Hepatocyte (in vitro differentiated cells): ENCODE data around the gene ZNF892. TPM values are rescaled to one million over a fixed set of nuclear protein-coding genes. Genes with fewer than 3 reads are reported as not detected.

Experiments
- DNase-seq: peaks from one replicate; pipeline ENCODE4 v3.0.0-alpha.2; 2016; ENCODE audit warnings: low spot score
- H2AFZ ChIP-seq: fragments of 200-600 bp; sonication (generic); 2 replicates; pipeline ENCODE4 v1.6.0; 2016; ENCODE audit warnings: antibody characterized with exemption, mild to moderate bottlenecking
- H3K27ac ChIP-seq: fragments of 200-600 bp; sonication (generic); 2 replicates; pipeline ENCODE4 v1.5.1; 2016; ENCODE audit warnings: mild to moderate bottlenecking
- H3K27me3 ChIP-seq: fragments of 200-600 bp; sonication (generic); 2 replicates; pipeline ENCODE4 v1.6.1; 2016
- H3K36me3 ChIP-seq: fragments of 200-600 bp; sonication (generic); replicated peaks from 2 replicates; pipeline ENCODE4 v1.5.1; 2016; ENCODE audit warnings: low read depth; ENCODE audit not compliant: insufficient read depth
- H3K4me1 ChIP-seq: fragments of 200-600 bp; sonication (generic); 2 replicates; pipeline ENCODE4 v1.5.1; 2016; ENCODE audit warnings: mild to moderate bottlenecking, moderate library complexity; ENCODE audit not compliant: insufficient read depth
- H3K4me2 ChIP-seq: fragments of 200-600 bp; sonication (generic); 2 replicates; pipeline ENCODE4 v1.6.0; 2016
- H3K4me3 ChIP-seq: fragments of 200-600 bp; sonication (generic); 2 replicates; pipeline ENCODE4 v1.5.1; 2016; ENCODE audit warnings: mild to moderate bottlenecking
- H3K79me2 ChIP-seq: fragments of 200-600 bp; sonication (generic); 2 replicates; pipeline ENCODE4 v1.6.0; 2017; ENCODE audit warnings: mild to moderate bottlenecking
- H3K9me2 ChIP-seq: fragments of 200-600 bp; sonication (generic); replicated peaks from 2 replicates; pipeline ENCODE4 v1.6.0; 2017; ENCODE audit warnings: mild to moderate bottlenecking; ENCODE audit not compliant: insufficient read depth
- H3K9me3 ChIP-seq: fragments of 200-600 bp; sonication (generic); 2 replicates; pipeline ENCODE4 v1.5.1; 2016; ENCODE audit warnings: low read depth, mild to moderate bottlenecking
- H4K20me1 ChIP-seq: fragments of 200-600 bp; sonication (generic); 2 replicates; pipeline ENCODE4 v1.6.0; 2016; ENCODE audit warnings: mild to moderate bottlenecking; ENCODE audit not compliant: insufficient read depth, poor library complexity, severe bottlenecking
- CTCF ChIP-seq: fragments of 200-600 bp; sonication (generic); IDR thresholded peaks from 2 replicates; pipeline ENCODE4 v1.5.1; 2016; ENCODE audit warnings: antibody characterized with exemption, mild to moderate bottlenecking; ENCODE audit not compliant: poor library complexity
- EZH2 ChIP-seq: fragments of 200-600 bp; sonication (generic); IDR thresholded peaks from 2 replicates; pipeline ENCODE4 v1.6.1; 2016; ENCODE audit warnings: antibody characterized with exemption, mild to moderate bottlenecking, borderline replicate concordance
- EZH2phosphoT487 ChIP-seq: fragments of 200-600 bp; sonication (generic); IDR thresholded peaks from one replicate; pipeline ENCODE4 v1.6.1; 2018; ENCODE audit warnings: antibody characterized with exemption, mild to moderate bottlenecking, low read depth, moderate library complexity; ENCODE audit not compliant: unreplicated experiment, severe bottlenecking
- WGBS: methylation state at CpG from one replicate; pipeline ENCODE4 v1.1.6; 2016; ENCODE audit warnings: low lambda C conversion rate; ENCODE audit errors: missing lambda C conversion rate; 5-methylcytosine and 5-hydroxymethylcytosine counted together
- polyA plus RNA-seq: library from polyadenylated mRNA; unstranded; fragments of >200 nt; fragmentation: Nextera tagmentation; extraction: Ambion mirVana; gene quantifications from 2 replicates; pipeline ENCODE4 v1.2.1, GENCODE V29; 2016
- total RNA-seq: library from RNA; depleted of rRNA; stranded (reverse); fragments of >200 nt; gene quantifications from 2 replicates; pipeline ENCODE4 v1.2.3, GENCODE V29; 2014

The ZNF892 gene
- total and polyA plus RNA-seq, 2 experiments from 2014 or later = 0.66 to 3.7 TPM

GRCh38 chr2:95179451-95179850 lies 27.9 kb upstream of the ZNF892 start:
- Histone ChIP-seq H2AFZ (no peak overlapping the region), H3K4me2 (no peak overlapping the region), H3K36me3 (no peaks in the 10 kb centered on the region), H4K20me1 (no peaks in the 10 kb centered on the region), H3K9me3 (no peaks in the 10 kb centered on the region), H3K4me3 (no peak overlapping the region), H3K4me1 (no peaks in the 10 kb centered on the region), H3K79me2 (peaks cover 3% of the 10 kb centered on the region), H3K27me3 (no peaks in the 10 kb centered on the region), H3K27ac (no peak overlapping the region), H3K9me2 (no peaks in the 10 kb centered on the region)
- DNase-seq = no peak
- TF ChIP-seq CTCF = no peak
- WGBS = 96% methylated on average over 7 of the region's 7 CpGs

DNA sequence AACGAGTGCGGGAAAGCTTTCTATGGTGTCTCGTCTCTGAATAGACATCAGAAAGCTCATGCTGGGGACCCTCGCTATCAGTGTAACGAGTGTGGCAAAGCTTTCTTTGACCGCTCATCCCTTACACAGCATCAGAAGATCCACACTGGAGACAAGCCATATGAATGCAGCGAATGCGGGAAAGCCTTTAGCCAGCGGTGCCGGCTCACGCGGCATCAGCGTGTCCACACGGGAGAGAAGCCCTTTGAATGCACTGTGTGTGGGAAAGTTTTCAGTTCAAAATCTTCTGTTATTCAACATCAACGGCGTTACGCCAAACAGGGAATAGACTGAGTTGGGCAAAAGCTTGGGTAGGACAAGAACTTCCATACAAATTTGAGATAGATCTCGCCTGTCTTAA lies 25.5 kb upstream of the ZNF892 start:
- Histone ChIP-seq H4K20me1 (no peaks in the 10 kb centered on the region), H3K4me1 (no peaks in the 10 kb centered on the region), H3K27me3 (no peaks in the 10 kb centered on the region), H3K27ac (no peak overlapping the region), H3K9me3 (no peaks in the 10 kb centered on the region), H3K79me2 (no peaks in the 10 kb centered on the region), H3K4me2 (no peak overlapping the region), H3K9me2 (no peaks in the 10 kb centered on the region), H3K4me3 (no peak overlapping the region), H3K36me3 (no peaks in the 10 kb centered on the region), H2AFZ (no peak overlapping the region)
- no peak for DNase-seq
- 97% methylated on average over 18 of the region's 18 CpGs for WGBS
- TF ChIP-seq EZH2 = no peak
- no peak for TF ChIP-seq EZH2phosphoT487
- no peak for TF ChIP-seq CTCF

DNA sequence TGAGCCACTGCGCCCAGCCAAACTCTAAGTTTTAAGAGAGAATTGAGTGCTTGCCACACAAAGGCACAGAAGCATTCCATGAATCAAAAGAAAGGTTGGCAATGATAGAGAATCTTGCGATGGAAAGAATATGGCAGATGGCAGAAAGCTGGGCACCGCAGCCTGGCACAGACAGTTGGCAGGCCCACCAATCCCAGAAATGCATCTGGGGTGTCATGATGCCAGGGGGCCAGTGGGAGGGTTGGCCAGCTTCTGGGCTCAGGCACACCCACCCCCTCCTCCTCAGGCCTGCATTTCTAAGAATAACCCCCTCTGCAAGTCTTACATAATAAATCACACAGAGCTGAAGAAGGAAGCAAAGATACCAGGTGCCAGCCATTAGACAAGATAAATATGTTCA lies 22.1 kb upstream of the ZNF892 start:
- Histone ChIP-seq H4K20me1 (no peaks in the 10 kb centered on the region), H3K9me3 (no peaks in the 10 kb centered on the region), H3K27ac (no peak overlapping the region), H3K4me3 (no peak overlapping the region), H3K9me2 (no peaks in the 10 kb centered on the region), H3K27me3 (no peaks in the 10 kb centered on the region), H3K4me1 (no peaks in the 10 kb centered on the region), H3K4me2 (no peak overlapping the region), H2AFZ (no peak overlapping the region), H3K79me2 (no peaks in the 10 kb centered on the region), H3K36me3 (no peaks in the 10 kb centered on the region)
- WGBS = 95% methylated on average over 3 of the region's 3 CpGs
- TF ChIP-seq EZH2phosphoT487 (no peak), CTCF (no peak), EZH2 (no peak)
- no peak for DNase-seq

- no peak overlapping the region for H3K27ac ChIP-seq
- H3K79me2 ChIP-seq = no peaks in the 10 kb centered on the region
- DNase-seq = no peak
- H3K4me1 ChIP-seq = no peaks in the 10 kb centered on the region
- no peaks in the 10 kb centered on the region for H3K36me3 ChIP-seq
- TF ChIP-seq CTCF (no peak), EZH2 (no peak), EZH2phosphoT487 (no peak)
- H3K9me2 ChIP-seq = no peaks in the 10 kb centered on the region
- no peaks in the 10 kb centered on the region for H3K27me3 ChIP-seq
- no peak overlapping the region for H3K4me3 ChIP-seq
- no peak overlapping the region for H2AFZ ChIP-seq
- no peaks in the 10 kb centered on the region for H4K20me1 ChIP-seq
- H3K9me3 ChIP-seq = no peaks in the 10 kb centered on the region
- H3K4me2 ChIP-seq = no peak overlapping the region
- WGBS = 76% methylated on average over 2 of the region's 2 CpGs
Observed at GRCh38 chr2:95185973-95186372, 21.3 kb upstream of the ZNF892 start.
